ENCODE results near the gene ATF7.

GRCh38 chr12:53502331-53502730 is 123.9 kb downstream of the ATF7 start:
- TF ChIP-seq CTCF (IDR thresholded peaks at IDR 0.05; ENCODE audit: low read depth, low read length, poor library complexity, severe bottlenecking) (no peak), EZH2phosphoT487 (IDR thresholded peaks at IDR 0.05; ENCODE audit: borderline replicate concordance, low read length) (no peak)

Measured in DOHH2 (cell line).